Measurements from ENCODE around the gene SHROOM3. TPM values are rescaled to one million over a fixed set of nuclear protein-coding genes. Genes with fewer than 3 reads are reported as not detected.

Gene SHROOM3
- total and polyA plus RNA-seq, 2 of the 13 experiments (the other 11 are each of a cell fraction or from before 2014, with no cell fraction given): 0.01 TPM; not detected in 1

DNA sequence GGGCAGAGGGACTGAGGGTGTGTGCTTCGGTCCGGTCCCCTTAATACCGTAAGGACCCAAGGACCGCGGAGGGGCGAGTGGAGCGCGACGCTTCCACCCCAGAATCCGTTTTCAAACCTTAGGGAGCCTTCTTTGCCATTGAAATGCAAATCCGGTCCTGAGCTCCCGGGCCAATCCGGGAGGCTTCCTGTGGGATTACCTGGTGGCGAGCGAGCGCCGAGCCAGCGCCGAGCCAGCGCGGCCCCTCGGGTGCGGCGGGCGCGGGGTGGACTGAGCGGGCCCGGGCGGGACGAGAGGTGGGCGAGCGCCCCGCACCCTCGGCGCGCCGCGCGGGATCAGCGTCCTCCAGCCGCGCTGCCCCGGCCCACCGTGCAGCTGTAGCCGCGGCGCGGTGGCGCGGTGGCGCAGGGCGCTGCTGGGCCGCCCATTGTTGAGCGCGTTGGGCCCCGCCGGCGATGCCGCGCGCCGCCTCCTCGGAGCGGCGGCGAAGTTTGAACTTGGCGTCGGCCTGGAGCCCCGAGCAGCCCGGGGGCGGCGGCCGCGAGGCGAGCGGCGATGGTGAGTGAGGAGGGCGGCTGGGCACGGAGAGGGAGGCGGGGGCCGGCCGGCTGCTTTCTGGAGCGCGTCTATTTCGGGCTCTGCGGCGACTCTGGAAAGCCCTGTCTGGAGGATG is 254.3 kb downstream of the SHROOM3 start (continued):
- TF ChIP-seq ZNF280D (CRISPR knock-in tag; IDR thresholded peaks at IDR 0.05) (no peak), ZNF317 (CRISPR knock-in tag; IDR thresholded peaks at IDR 0.05) (no peak), HDAC2 (CRISPR knock-in tag; IDR thresholded peaks at IDR 0.05) (no peak), EZH2 (conservative IDR thresholded peaks at IDR 0.05; ENCODE audit: low read depth, low read length) (no peak), KLF12 (CRISPR knock-in tag; IDR thresholded peaks at IDR 0.05; ENCODE audit: borderline replicate concordance) (no peak), MYPOP (CRISPR knock-in tag; IDR thresholded peaks at IDR 0.05) (peak; percentile 37; the same call in 1 of the 2 replicates), ZNF83 (CRISPR knock-in tag; IDR thresholded peaks at IDR 0.05; ENCODE audit: borderline replicate concordance) (no peak), ZNF746 (CRISPR knock-in tag; IDR thresholded peaks at IDR 0.05) (no peak), YEATS4 (CRISPR knock-in tag; IDR thresholded peaks at IDR 0.05; ENCODE audit: borderline replicate concordance) (no peak), ZNF660 (CRISPR knock-in tag; IDR thresholded peaks at IDR 0.05; ENCODE audit: borderline replicate concordance, low read depth) (no peak), ZNF101 (CRISPR knock-in tag; IDR thresholded peaks at IDR 0.05; ENCODE audit: borderline replicate concordance, low read depth) (no peak), ZFP82 (CRISPR knock-in tag; IDR thresholded peaks at IDR 0.05; ENCODE audit: borderline replicate concordance) (no peak), ZNF782 (CRISPR knock-in tag; IDR thresholded peaks at IDR 0.05; ENCODE audit: borderline replicate concordance) (no peak), SMARCC2 (IDR thresholded peaks at IDR 0.05) (no peak), ARNT2 (CRISPR knock-in tag; IDR thresholded peaks at IDR 0.05; ENCODE audit: low read depth) (peak; percentile 51; the same call in 1 of the 2 replicates), ZFP36 (IDR thresholded peaks at IDR 0.05; ENCODE audit: borderline replicate concordance, low read depth, low read length, partially characterized antibody) (no peak), KLF15 (CRISPR knock-in tag; IDR thresholded peaks at IDR 0.05; ENCODE audit: borderline replicate concordance) (no peak), ZNF124 (CRISPR knock-in tag; IDR thresholded peaks at IDR 0.05) (no peak)
- TF ChIP-seq, protein P1, sequence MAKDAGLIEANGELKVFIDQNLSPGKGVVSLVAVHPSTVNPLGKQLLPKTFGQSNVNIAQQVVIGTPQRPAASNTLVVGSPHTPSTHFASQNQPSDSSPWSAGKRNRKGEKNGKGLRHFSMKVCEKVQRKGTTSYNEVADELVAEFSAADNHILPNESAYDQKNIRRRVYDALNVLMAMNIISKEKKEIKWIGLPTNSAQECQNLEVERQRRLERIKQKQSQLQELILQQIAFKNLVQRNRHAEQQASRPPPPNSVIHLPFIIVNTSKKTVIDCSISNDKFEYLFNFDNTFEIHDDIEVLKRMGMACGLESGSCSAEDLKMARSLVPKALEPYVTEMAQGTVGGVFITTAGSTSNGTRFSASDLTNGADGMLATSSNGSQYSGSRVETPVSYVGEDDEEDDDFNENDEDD (CRISPR knock-in tag; IDR thresholded peaks at IDR 0.05; ENCODE audit: borderline replicate concordance): 0 out of 2 replicates have a peak, but pooled peaks have one; percentile 14
- TF ChIP-seq, protein P2, sequence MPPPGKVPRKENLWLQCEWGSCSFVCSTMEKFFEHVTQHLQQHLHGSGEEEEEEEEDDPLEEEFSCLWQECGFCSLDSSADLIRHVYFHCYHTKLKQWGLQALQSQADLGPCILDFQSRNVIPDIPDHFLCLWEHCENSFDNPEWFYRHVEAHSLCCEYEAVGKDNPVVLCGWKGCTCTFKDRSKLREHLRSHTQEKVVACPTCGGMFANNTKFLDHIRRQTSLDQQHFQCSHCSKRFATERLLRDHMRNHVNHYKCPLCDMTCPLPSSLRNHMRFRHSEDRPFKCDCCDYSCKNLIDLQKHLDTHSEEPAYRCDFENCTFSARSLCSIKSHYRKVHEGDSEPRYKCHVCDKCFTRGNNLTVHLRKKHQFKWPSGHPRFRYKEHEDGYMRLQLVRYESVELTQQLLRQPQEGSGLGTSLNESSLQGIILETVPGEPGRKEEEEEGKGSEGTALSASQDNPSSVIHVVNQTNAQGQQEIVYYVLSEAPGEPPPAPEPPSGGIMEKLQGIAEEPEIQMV (CRISPR knock-in tag; IDR thresholded peaks at IDR 0.05; ENCODE audit: low read depth): no peak

Data from HepG2 (cell line).